K562 (cell line): ENCODE measurements around the gene CHERP. TPM values are rescaled to one million over a fixed set of nuclear protein-coding genes. Genes with fewer than 3 reads are reported as not detected.
A peak's percentile ranks its signal among the peaks of the same experiment; 100 is the strongest.

Experiments used
- AFF4 ChIP-seq: sonication (generic); formaldehyde crosslinking; IDR thresholded peaks from 2 replicates; pipeline ENCODE4 v1.8.0; 2023; ENCODE audit warnings: mild to moderate bottlenecking, missing genetic modification reagents
- CBFB ChIP-seq: sonication (generic); formaldehyde crosslinking; IDR thresholded peaks from 2 replicates; pipeline ENCODE4 v1.4.0; 2020; ENCODE audit warnings: mild to moderate bottlenecking, missing genetic modification reagents
- CCNT2 ChIP-seq: IDR thresholded peaks from 2 replicates; pipeline ENCODE4 v1.6.1; 2011; ENCODE audit warnings: borderline replicate concordance, low read depth, mild to moderate bottlenecking, moderate library complexity, mixed read lengths, low read length; ENCODE audit not compliant: insufficient read length; ENCODE audit errors: extremely low read depth
- E2F8 ChIP-seq: fragments of 450-650 bp; IDR thresholded peaks from 2 replicates; pipeline ENCODE4 v1.7.1; 2018; ENCODE audit warnings: mild to moderate bottlenecking, low read depth; ENCODE audit not compliant: partially characterized antibody
- E4F1 ChIP-seq: fragments of 250-450 bp; sonication (Bioruptor Pico); IDR thresholded peaks from 2 replicates; pipeline ENCODE4 v1.5.0; 2021; ENCODE audit warnings: mild to moderate bottlenecking, borderline replicate concordance
- HDAC2 ChIP-seq: fragments of 450-650 bp; IDR thresholded peaks from 2 replicates; pipeline ENCODE4 v1.6.1; 2016; ENCODE audit warnings: mild to moderate bottlenecking
- HLTF ChIP-seq: fragments of 450-650 bp; IDR thresholded peaks from 2 replicates; pipeline ENCODE4 v1.6.1; 2016
- HMG20A ChIP-seq: fragments of 450-650 bp; formaldehyde crosslinking; conservative IDR thresholded peaks from 2 replicates; pipeline ENCODE4 v1.4.0; 2020; ENCODE audit warnings: mild to moderate bottlenecking, mixed read lengths
- NFE2 ChIP-seq: IDR thresholded peaks from 2 replicates; pipeline ENCODE4 v1.6.1; 2014; ENCODE audit warnings: antibody characterized with exemption, low read depth
- SREBF1 ChIP-seq: fragments of 150-350 bp; IDR thresholded peaks from 2 replicates; pipeline ENCODE4 v1.6.1; 2014; ENCODE audit warnings: antibody characterized with exemption, low read depth, low read length, borderline replicate concordance
- STAT6 ChIP-seq: sonication (generic); formaldehyde crosslinking; IDR thresholded peaks from 2 replicates; pipeline ENCODE4 v1.8.1; 2023; ENCODE audit warnings: mild to moderate bottlenecking, missing genetic modification reagents
- TEAD2 ChIP-seq: fragments of 450-650 bp; IDR thresholded peaks from 2 replicates; pipeline ENCODE4 v1.6.1; 2016; ENCODE audit warnings: missing genetic modification characterization, control low read depth, missing compliant biosample characterization
- U2AF1 ChIP-seq: fragments of 200-400 bp; formaldehyde crosslinking; optimal IDR thresholded peaks from 2 replicates; pipeline ENCODE3; 2017; ENCODE audit warnings: mild to moderate bottlenecking, low read depth, low read length, moderate library complexity
- XRCC5 ChIP-seq: fragments of 200-400 bp; formaldehyde crosslinking; IDR thresholded peaks from 2 replicates; pipeline ENCODE4 v1.6.1; 2017; ENCODE audit warnings: low read depth, mild to moderate bottlenecking, low read length
- ZNF143 ChIP-seq: sonication (generic); formaldehyde crosslinking; IDR thresholded peaks from 2 replicates; pipeline ENCODE4 v1.9.0; 2022; ENCODE audit warnings: mild to moderate bottlenecking, missing genetic modification reagents
- ZNF239 ChIP-seq: fragments of 250-450 bp; sonication (Bioruptor Pico); IDR thresholded peaks from 2 replicates; pipeline ENCODE4 v1.4.0; 2020; ENCODE audit warnings: mild to moderate bottlenecking
- ZNF282 ChIP-seq: sonication (generic); formaldehyde crosslinking; IDR thresholded peaks from 2 replicates; pipeline ENCODE4 v1.8.1; 2023; ENCODE audit warnings: missing genetic modification reagents
- ZNF584 ChIP-seq: fragments of 200-800 bp; sonication (Bioruptor generic); IDR thresholded peaks from 2 replicates; pipeline ENCODE4 v1.6.1; 2016; ENCODE audit warnings: low read depth, mild to moderate bottlenecking, missing genetic modification characterization, missing compliant biosample characterization
- polyA plus RNA-seq, 8 experiments: library from polyadenylated mRNA; depleted of rRNA in 4 of 8; stranded (reverse) in 5 of 8; unstranded in 3 of 8; fragments of >200 nt; fragmentation: Nextera tagmentation in 2 of 8; fragmentation: Illumina TruSeq in 1 of 8; extraction: Ambion mirVana in 2 of 8; extraction: Trizol in 1 of 8; gene quantifications; 2 replicates each; pipeline versions ENCODE4 v1.2.1 to v1.2.3, GENCODE V29; 2011 to 2014; ENCODE audit warnings: inconsistent platforms in 1 of 8, missing spikeins in 1 of 8
- total RNA-seq, 7 experiments: library from RNA; depleted of rRNA in 6 of 7; stranded (reverse); fragments of >200 nt in 6 of 7; fragmentation: Illumina TruSeq in 2 of 7; extraction: Trizol in 2 of 7; gene quantifications; 2 replicates each; pipeline versions ENCODE4 v1.2.1 to v1.2.3, GENCODE V29; 2011 to 2021; ENCODE audit warnings: low replicate concordance in 1 of 7

CHERP gene
- total and polyA plus RNA-seq, 9 of the 15 experiments (the other 6 are each of a cell fraction or from before 2014, with no cell fraction given), result 0.60 to 85.1 (median 7.8) TPM

GRCh38 chr19:16562608-16563025 lies 20.4 kb upstream of the CHERP start (continued):
- TF ChIP-seq E4F1 (CRISPR knock-in tag) (no peak), AFF4 (CRISPR knock-in tag) (no peak), U2AF1 (no peak), E2F8 (no peak), CCNT2 (no peak), NFE2 (peak; percentile 77), STAT6 (CRISPR knock-in tag) (no peak), HLTF (no peak), ZNF584 (CRISPR knock-in tag) (no peak), HDAC2 (no peak), ZNF239 (CRISPR knock-in tag) (no peak), XRCC5 (no peak), HMG20A (no peak), ZNF282 (CRISPR knock-in tag) (no peak), CBFB (no peak), ZNF143 (CRISPR knock-in tag) (no peak), SREBF1 (no peak), TEAD2 (tag) (no peak)
